ENCODE data around the gene LCMT1. TPM values are rescaled to one million over a fixed set of nuclear protein-coding genes. Genes with fewer than 3 reads are reported as not detected.
"Not testable (repeated sequence)": the region's sequence is repeated elsewhere in the genome, so short reads cannot be mapped to it uniquely, and the experiment has no call there.

LCMT1 gene
- total RNA-seq, 4 donors from 2014 or later = 49.8 to 90.6 (median 59.3) TPM

DNA sequence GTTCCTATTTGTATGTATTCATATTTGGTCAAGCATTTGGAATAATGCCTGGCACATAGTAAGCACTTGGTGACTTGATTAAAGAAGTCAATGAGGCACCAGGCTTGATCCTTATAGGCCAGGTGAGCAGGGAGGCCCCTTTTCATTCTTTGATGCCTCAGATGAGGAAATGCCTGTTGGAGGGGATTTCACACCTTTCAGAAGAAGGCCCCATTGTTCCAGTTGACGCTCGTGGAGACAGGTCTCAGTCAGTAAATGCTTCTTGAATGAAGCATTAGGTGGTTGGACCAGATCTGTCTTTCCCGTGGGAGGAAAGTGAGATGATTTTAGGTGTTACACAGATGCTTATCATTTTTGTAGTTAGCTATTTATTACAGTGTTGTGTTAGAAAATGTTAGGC lies 13.0 kb downstream of the LCMT1 start:
- intact Hi-C loops (cut with DNase I; ENCODE audit: low total_unique reads) (no loop called here), in situ Hi-C loops (cut with MboI; ENCODE audit: low sequenced_read_pairs in 4 of 4) (loop anchor here in 1 of 4 donors (25.0 kb wide), 1 partner anchor 587 kb away; the partner anchor contains the start of gene RBBP6)
- ATAC-seq (no peak), DNase-seq (no peak)
- H3K27me3 ChIP-seq = no peaks in the 10 kb centered on the region
- H3K4me3 ChIP-seq = no peak overlapping the region
- H3K4me1 ChIP-seq = peaks cover under 1 to 4% of the 10 kb centered on the region in 2 donors
- H3K27ac ChIP-seq = no peak overlapping the region
- H3K36me3 ChIP-seq = peaks cover 0 to 13% of the 10 kb centered on the region in 2 donors
- no peaks in the 10 kb centered on the region for H3K9me3 ChIP-seq
- TF ChIP-seq, protein P1, sequence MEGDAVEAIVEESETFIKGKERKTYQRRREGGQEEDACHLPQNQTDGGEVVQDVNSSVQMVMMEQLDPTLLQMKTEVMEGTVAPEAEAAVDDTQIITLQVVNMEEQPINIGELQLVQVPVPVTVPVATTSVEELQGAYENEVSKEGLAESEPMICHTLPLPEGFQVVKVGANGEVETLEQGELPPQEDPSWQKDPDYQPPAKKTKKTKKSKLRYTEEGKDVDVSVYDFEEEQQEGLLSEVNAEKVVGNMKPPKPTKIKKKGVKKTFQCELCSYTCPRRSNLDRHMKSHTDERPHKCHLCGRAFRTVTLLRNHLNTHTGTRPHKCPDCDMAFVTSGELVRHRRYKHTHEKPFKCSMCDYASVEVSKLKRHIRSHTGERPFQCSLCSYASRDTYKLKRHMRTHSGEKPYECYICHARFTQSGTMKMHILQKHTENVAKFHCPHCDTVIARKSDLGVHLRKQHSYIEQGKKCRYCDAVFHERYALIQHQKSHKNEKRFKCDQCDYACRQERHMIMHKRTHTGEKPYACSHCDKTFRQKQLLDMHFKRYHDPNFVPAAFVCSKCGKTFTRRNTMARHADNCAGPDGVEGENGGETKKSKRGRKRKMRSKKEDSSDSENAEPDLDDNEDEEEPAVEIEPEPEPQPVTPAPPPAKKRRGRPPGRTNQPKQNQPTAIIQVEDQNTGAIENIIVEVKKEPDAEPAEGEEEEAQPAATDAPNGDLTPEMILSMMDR (IDR thresholded peaks at IDR 0.05 in 4 of 5, conservative IDR thresholded peaks at IDR 0.05 in 1 of 5) = no peak
- no peak for TF ChIP-seq POLR2A (IDR thresholded peaks at IDR 0.05)

DNA sequence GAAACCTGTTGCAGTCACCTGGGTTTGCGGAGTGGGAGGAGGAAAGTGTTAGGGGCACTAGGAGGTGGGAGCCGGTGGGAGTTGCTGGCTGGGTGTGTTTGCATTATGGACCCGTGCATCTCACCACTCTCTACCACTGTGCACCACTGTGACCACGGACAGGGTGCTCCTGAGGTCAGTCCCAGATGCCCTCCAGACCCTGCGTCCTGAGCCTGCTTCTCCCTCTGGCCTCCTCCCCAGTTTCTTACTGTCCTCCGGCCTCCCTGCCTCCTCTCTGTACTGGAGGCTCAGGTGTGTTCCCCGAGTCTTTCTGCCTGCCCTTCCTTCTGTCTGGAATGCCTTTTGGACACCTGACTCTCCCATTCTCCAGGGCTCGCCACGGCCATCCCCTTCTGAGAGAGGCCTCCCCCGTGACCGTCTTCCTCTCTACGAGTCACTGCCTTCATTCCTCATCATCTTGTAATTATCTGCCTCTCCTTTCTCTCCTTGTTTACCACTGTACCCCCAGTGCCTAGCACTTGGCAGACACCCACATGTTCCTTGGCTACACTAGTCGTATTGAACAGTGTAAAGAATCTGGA lies 14.6 kb downstream of the LCMT1 start:
- DNase-seq; H3K9me3 ChIP-seq; in situ Hi-C loops (cut with MboI; ENCODE audit: low sequenced_read_pairs in 4 of 4); H3K27ac ChIP-seq; H3K27me3 ChIP-seq; H3K4me3 ChIP-seq; H3K4me1 ChIP-seq; ATAC-seq: not testable (repeated sequence)
- intact Hi-C loops (cut with DNase I; ENCODE audit: low total_unique reads) = loop anchor here (1.0 kb wide), 1 partner anchor 72 kb away; no protein-coding TSS in a partner anchor
- peaks cover 0 to 13% of the 10 kb centered on the region in 2 donors for H3K36me3 ChIP-seq

DNA sequence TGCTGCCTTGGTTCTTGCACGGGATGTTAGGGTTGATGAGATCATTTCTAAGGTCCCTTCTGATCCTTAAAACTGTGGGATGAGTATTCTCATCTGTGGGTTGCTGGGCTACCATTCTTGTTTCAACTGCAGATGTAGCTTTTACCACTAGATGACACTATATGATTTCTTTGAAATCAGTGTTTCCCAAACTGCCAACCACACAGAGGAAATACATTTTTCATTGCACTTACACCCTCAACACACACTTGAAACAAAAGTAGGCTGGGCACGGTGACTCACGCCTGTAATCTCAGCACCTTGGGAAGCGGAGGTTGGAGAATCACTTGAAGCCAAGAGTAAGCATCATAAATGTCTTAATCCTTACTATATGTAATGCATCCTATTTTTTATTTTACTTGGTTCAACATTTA lies 15.3 kb downstream of the LCMT1 start:
- TF ChIP-seq, protein P1 (IDR thresholded peaks at IDR 0.05 in 4 of 5, conservative IDR thresholded peaks at IDR 0.05 in 1 of 5) = no peak
- TF ChIP-seq POLR2A (IDR thresholded peaks at IDR 0.05) = no peak
- DNase-seq (no peak), ATAC-seq (no peak)
- intact Hi-C loops (cut with DNase I; ENCODE audit: low total_unique reads) (loop anchor here (1.0 kb wide), 1 partner anchor 73 kb away; no protein-coding TSS in a partner anchor), in situ Hi-C loops (cut with MboI; ENCODE audit: low sequenced_read_pairs in 4 of 4) (no loop called here)
- no peaks in the 10 kb centered on the region for H3K4me1 ChIP-seq
- no peaks in the 10 kb centered on the region for H3K9me3 ChIP-seq
- no peak overlapping the region for H3K27ac ChIP-seq
- no peaks in the 10 kb centered on the region for H3K27me3 ChIP-seq
- H3K36me3 ChIP-seq = peaks cover 0 to 13% of the 10 kb centered on the region in 2 donors
- H3K4me3 ChIP-seq = no peak overlapping the region

DNA sequence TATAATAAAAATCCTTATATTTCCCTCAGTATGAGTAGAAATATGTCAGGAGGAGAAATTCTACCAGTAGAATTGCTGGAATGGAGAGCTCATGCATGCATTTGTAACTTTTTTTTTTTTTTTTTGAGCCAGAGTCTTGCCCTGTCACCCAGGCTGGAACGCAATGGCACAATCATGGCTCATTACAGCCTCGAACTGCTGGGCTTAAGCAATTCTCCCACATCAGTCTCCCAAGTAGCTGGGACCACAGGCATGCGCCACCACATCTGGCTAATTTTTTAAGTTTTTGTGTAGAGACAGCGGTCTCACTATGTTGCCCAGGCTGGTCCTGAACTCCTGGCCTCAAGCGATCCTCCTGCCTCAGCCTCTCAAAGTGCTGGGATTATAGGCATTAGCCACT lies 21.2 kb downstream of the LCMT1 start:
- intact Hi-C loops (cut with DNase I; ENCODE audit: low total_unique reads); H3K9me3 ChIP-seq; in situ Hi-C loops (cut with MboI; ENCODE audit: low sequenced_read_pairs in 4 of 4); ATAC-seq; DNase-seq; H3K27ac ChIP-seq; H3K27me3 ChIP-seq; H3K4me3 ChIP-seq; H3K4me1 ChIP-seq: not testable (repeated sequence)
- peaks cover 0 to 53% of the 10 kb centered on the region in 2 donors for H3K36me3 ChIP-seq

DNA sequence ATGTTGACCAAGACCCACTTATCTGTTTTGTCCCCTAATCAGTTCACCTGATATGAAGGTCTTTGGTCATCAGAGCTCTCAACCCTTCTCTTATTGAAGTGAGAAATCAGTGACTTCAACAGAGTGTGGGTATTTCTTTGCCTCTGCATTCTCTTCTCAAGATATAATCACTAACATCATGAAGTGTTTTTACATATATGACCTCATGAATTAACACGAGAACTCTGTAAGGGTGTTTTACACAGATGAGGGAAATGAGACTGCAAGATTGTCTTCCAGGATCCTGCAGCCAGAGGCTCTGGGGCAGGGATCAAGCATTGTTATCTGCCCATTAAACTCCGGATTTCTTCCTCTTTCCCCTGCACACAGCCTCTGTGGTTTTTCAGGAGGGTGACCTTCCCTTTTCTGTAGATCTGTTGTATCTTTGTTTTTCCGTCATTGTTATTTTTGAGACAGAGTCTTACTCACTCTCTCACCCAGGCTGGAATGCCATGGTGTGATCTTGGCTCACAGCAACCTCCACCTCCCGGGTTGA lies 22.7 kb downstream of the LCMT1 start:
- Histone ChIP-seq H3K36me3 (peaks cover 0 to 47% of the 10 kb centered on the region in 2 donors), H3K4me1 (no peaks in the 10 kb centered on the region), H3K27ac (no peak overlapping the region), H3K4me3 (no peak overlapping the region), H3K9me3 (no peaks in the 10 kb centered on the region), H3K27me3 (no peaks in the 10 kb centered on the region)
- TF ChIP-seq POLR2A (IDR thresholded peaks at IDR 0.05) = no peak
- TF ChIP-seq, protein P1 (IDR thresholded peaks at IDR 0.05 in 4 of 5, conservative IDR thresholded peaks at IDR 0.05 in 1 of 5) = no peak
- intact Hi-C loops (cut with DNase I; ENCODE audit: low total_unique reads) = no loop called here
- DNase-seq = no peak
- no peak for ATAC-seq
- in situ Hi-C loops (cut with MboI; ENCODE audit: low sequenced_read_pairs in 4 of 4) = no loop called here

Measured in gastrocnemius medialis (tissue), 4 donors.